NCI-H2196 (cell line): ENCODE measurements around the gene RNF123.

ENCODE experiments used
- DNase-seq: peaks from one replicate; lab custom pipeline; 2025; ENCODE audit not compliant: unreplicated experiment; lab: John Stamatoyannopoulos, UW

The RNF123 gene

DNA sequence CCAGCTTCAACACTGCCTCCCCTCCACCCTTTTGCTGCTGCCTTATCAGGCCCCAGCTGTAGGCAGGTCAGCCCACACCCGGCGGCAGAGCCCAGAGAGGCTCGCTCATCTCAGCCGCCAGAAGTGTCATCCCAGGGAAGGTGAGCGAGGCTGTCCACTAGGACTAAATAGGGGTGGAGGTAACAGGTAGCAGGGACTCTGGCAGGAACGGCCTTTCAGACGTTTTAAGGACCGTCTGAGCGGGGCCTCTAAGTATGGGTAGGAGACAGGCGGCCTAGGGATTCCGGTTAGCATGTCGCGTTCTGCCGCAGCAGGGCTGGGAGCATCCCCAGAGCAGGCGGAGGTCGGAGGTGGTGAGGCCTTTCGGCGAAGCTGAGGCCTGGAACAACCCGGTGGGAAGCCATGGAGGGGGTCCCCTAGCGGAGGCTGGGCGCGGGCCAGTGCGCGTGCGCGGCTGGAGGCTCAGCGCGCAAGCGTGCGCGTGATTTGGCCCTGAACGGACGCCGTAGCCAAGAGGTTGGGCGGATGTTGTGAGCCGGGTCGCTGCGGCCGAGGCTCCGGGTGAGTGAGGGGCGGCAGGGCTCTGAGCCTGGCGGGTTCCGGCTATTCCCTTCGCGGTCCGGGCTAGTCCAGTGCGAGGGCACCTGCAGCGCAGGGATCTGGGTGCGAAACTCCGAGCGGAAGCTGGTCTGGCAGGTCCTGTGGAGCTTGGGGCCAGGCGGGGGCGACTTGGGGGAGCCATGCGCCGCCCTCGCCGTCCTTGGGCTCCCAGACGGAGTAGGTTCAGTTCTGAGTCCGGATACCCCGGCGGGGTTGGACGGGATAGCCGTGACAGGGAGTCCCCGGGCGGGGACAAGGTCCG, at the start of gene RNF123, which contains the start of gene MST1:
Gene RNF123, plus strand, starts transcription at position 512 of the 862 bp plus-strand sequence. CDS start 1,609 bp downstream, outside the sequence.
Gene MST1, minus strand, starts transcription at position 429 of the 862 bp plus-strand sequence. CDS start 783 bp downstream, outside the sequence.
- no peak for DNase-seq

DNA sequence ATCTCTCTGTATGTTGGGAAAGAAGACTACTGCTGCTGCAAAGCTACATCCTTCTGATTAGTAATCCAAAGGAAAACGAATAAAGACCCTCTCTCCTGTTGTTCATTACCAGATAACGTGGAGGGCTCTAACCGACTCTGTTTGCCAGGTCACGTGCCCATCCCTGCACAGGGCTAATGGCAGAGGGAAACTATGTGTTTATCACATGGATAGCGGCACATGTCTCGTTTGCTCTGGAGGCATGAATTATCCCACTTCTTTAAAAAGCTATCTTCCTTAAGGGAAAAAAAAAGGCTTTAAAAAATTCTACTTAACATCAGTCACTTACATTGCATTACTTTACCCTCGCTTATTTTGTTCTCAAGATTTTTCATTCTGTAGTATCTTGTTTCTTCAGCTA, 48.1 kb upstream of the RNF123 start:
- DNase-seq: no peak

DNA sequence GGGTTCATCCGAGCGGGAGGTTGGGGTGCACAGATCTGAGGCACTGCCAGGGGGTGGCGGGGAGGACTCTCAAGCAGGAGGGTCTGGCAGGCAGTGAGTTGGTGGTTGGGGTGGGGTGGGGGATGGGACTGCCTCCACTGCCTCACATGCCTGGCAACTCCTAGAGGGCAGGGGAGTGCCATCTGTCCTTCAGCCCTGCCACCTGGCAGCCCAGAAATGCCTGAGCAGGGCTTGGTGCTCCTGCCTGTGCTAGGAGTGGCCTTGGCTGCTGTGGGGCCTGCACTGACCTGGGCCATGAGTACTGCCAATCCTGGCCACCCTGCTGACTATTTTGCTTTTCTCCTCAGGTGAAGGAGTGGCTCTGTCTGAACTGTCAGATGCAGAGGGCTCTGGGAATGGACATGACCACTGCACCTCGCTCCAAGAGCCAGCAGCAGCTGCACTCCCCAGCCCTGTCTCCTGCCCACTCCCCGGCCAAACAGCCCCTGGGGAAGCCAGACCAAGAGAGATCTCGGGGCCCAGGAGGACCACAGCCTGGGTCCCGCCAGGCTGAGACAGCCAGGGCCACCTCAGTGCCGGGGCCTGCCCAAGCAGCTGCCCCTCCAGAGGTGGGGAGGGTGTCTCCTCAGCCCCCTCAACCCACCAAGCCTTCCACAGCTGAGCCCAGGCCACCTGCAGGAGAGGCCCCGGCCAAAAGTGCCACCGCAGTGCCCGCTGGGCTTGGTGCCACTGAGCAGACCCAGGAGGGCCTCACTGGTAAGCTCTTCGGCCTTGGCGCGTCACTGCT, 47.2 kb upstream of the RNF123 start:
- no peak for DNase-seq

DNA sequence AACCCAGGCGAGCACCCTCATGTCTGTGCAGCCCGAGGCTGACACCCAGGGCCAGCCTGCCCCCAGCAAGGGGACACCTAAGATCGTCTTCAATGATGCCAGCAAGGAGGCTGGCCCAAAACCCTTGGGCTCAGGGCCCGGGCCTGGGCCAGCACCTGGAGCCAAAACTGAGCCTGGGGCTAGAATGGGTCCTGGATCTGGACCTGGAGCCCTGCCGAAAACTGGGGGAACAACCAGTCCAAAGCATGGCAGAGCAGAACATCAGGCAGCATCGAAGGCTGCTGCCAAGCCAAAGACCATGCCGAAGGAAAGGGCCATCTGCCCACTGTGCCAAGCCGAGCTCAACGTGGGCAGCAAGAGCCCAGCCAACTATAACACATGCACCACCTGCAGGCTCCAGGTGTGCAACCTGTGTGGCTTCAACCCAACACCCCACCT, 46.6 kb upstream of the RNF123 start:
- DNase-seq: no peak

DNA sequence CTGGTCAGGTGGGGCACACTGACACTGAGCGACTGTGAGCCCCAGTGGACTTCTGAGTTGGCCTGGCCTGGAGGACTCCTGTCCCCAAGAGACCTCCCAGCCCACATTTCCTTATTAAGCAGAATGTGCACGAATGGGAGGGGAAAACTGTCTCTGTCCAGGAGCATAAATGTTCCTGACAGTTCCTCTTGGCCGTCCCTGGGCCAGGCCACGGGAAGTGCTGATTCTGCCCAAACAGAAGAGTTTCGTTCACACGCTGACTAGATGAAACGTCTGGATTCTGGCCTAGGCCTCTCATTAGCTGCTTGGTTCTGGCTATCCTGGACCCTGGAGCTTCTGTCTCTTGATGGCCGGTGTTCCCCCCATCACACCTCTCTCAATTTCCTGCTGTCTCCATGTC, 44.7 kb upstream of the RNF123 start:
- DNase-seq: no peak

DNA sequence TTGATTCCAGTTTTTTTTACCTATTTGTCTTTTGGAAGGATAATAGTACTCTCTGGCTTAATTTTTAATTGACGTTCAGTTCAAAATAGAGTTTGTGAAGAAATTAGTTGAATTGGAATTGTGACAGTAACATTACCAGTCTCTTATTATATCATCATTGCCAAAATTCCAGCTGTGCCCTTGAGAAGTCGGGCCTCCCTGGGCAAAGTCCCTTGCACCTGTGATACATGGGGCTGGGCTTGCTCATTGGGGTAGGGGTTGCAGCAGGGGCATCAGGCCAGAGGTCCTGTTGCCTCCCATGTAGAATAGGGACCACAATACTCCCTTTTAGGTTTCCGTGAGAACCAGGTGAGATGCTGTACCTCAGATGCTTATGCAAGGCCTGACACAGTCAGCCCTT, 43.1 kb upstream of the RNF123 start:
- DNase-seq: no peak

DNA sequence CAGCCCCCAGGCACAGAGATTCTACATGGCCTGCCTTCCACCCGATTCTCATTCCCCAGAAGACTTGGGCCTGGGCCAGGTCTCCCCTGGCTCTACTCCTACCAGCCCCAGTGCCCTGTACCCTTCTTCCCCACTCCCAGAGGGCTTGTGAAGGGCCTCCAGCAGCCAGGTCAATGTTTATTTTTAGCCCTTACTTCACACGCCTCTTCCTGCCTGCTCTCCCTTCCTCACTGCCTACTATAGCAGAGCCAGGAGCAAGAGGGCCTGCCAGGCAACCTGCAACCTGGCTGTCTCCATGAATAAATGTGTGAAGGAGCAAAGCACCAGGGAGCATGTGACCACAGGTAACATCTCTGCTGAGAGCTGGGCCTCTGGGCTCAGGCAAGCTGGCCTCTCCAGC, 41.6 kb upstream of the RNF123 start:
- no peak for DNase-seq

DNA sequence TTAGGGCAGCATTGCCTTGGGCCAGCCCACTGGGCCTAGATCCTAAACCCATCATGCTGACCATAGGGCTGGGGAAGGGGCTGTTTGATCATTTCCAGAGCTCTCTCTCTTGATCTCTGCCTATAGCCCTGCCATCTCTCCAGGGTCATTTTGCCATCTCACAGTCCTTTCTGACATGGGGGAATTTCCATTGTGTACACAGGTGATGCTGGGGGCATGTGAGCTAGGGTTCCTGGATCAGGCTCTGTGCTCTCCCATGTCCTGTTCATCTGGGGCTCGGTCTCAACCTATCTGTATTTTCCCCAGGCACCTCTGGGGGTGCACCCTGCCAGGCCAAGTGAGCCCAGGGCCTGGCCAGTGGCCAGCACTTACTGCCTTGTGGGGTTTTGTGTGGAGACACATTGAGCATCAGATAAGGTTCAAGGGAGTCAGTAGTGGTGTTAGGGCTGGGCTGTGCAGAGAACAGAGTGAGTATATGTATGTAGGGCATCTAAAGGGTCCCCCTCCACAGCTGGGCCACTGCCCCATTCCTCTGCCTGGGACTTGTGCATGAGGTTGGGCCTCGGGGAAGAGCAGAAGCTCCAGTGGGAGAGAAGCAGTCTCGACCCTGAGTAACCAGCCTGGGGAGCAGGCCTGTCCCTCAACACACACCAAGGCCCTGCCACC, 40.9 kb upstream of the RNF123 start:
- DNase-seq: no peak

DNA sequence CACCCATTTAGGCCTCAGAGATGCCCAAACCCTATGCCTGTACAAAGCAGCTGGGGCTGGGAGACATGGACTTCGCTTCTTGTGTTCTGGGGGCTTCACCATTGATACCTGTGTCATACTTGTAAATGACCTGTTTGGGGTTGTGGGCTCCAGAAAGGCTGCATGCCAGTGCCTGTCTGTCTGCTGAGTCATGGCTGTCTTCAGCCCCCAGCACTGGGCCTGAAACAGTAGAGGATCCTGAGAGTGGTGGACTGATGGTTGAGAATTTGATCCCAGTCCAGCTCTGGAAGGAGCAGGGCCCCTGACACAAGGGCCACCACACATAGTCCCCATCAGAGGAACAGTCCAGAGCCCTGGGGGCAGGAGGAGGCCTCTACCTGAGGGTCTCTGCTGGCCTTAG, 39.8 kb upstream of the RNF123 start:
- no peak for DNase-seq

DNA sequence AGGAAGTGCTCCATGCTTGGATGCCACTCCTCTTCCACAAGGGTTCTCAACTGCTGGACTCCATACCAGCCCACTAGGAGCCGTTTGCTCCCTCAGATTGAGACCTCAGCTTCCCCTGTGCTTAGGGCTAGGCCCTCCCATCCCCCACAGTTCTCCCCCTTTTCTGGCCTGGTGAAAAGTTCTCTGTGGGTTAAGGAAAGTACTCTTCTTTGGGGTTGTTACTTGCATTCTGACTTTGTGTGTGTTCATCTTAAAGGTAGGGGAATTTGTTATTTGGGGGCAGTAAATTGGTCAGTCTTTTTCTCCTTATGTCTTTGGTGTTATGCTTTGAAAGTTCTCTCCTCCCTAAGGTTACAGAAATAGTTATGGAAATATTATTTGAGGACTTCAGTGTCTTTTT, 39.2 kb upstream of the RNF123 start:
- no peak for DNase-seq

DNA sequence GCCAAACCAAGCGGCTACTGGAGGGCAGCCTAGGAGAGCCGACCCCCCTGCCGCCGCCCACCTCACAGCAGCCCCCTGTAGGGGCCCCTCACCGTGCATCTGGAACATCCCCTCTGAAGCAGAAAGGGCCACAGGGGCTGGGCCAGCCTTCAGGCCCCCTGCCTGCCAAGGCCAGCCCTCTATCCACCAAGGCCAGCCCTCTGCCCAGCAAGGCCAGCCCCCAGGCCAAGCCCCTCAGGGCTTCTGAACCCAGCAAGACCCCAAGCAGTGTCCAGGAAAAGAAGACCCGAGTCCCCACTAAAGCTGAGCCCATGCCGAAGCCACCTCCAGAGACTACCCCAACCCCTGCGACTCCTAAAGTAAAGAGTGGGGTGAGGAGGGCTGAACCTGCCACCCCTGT, 38.7 kb upstream of the RNF123 start:
- no peak for DNase-seq

DNA sequence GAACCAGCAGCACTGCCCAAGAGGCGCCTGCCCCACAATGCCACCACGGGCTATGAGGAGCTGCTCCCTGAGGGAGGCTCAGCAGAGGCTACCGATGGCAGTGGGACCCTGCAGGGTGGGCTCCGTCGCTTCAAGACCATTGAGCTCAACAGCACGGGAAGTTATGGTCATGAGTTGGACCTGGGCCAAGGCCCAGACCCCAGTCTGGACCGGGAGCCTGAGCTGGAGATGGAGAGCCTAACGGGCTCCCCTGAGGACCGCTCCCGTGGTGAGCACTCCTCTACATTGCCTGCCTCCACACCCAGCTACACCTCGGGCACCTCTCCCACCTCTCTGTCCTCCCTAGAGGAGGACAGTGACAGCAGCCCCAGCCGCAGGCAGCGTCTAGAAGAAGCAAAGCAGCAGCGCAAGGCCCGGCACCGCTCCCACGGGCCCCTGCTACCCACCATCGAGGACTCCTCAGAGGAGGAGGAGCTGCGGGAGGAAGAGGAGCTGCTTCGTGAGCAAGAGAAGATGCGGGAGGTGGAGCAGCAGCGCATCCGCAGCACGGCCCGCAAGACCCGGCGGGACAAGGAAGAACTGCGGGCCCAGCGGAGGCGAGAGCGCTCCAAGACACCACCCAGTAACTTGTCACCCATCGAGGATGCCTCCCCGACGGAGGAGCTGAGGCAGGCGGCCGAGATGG, 37.0 kb upstream of the RNF123 start:
- DNase-seq: no peak

DNA sequence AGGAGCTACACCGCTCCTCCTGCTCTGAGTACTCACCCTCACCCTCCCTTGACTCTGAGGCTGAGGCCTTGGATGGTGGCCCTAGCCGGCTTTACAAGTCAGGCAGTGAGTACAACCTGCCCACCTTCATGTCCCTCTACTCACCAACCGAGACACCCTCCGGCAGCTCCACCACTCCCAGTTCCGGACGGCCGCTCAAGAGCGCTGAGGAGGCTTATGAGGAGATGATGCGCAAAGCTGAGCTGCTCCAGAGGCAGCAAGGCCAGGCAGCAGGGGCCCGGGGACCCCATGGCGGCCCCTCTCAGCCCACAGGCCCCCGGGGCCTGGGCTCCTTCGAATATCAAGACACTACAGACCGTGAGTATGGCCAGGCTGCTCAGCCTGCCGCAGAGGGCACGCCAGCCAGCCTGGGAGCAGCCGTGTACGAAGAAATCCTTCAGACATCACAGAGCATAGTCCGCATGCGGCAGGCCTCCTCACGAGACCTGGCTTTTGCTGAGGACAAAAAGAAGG, 36.4 kb upstream of the RNF123 start:
- no peak for DNase-seq

DNA sequence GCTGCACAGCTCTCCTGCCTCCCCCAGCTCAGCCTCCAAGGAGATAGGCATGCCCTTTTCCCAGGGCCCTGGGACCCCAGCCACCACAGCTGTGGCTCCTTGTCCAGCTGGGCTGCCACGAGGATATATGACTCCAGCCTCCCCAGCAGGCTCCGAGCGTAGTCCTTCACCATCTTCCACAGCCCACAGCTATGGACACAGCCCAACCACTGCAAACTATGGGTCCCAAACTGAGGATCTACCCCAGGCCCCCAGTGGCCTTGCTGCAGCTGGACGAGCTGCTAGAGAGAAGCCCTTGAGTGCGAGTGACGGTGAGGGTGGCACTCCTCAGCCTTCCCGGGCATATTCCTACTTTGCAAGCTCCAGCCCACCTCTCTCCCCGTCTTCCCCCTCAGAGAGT, 35.7 kb upstream of the RNF123 start:
- DNase-seq: no peak

DNA sequence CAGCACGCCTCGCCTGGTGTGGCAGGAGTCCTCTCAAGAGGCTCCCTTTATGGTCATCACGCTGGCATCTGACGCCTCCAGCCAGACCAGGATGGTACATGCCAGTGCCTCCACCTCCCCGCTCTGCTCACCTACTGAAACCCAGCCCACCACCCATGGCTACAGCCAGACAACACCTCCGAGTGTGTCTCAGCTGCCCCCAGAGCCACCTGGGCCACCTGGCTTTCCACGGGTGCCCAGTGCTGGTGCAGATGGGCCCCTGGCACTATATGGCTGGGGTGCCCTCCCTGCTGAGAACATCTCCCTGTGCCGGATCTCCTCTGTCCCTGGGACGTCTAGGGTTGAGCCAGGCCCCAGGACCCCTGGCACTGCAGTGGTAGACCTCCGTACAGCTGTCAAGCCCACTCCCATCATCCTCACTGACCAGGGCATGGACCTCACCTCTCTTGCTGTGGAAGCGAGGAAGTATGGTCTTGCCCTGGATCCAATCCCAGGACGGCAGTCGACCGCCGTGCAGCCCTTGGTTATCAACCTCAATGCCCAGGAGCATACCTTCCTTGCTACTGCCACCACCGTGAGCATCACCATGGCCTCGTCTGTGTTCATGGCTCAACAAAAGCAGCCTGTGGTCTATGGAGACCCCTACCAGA, 35.1 kb upstream of the RNF123 start:
- DNase-seq: no peak

DNA sequence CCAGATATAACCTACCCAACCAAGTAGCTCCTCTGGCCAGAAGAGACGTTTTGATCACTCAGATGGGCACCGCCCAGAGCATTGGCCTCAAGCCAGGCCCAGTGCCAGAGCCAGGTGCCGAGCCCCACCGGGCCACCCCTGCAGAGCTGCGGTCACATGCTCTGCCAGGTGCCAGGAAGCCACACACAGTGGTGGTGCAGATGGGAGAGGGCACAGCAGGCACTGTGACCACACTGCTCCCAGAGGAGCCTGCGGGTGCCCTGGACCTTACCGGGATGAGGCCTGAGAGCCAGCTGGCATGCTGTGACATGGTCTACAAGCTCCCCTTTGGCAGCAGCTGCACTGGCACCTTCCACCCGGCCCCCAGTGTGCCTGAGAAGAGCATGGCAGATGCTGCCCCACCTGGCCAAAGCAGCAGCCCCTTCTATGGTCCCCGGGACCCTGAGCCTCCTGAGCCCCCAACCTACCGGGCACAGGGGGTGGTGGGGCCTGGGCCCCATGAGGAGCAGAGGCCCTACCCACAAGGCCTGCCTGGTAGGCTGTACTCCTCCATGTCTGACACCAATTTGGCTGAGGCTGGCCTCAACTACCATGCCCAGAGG, 34.3 kb upstream of the RNF123 start:
- DNase-seq: peak; percentile 82

DNA sequence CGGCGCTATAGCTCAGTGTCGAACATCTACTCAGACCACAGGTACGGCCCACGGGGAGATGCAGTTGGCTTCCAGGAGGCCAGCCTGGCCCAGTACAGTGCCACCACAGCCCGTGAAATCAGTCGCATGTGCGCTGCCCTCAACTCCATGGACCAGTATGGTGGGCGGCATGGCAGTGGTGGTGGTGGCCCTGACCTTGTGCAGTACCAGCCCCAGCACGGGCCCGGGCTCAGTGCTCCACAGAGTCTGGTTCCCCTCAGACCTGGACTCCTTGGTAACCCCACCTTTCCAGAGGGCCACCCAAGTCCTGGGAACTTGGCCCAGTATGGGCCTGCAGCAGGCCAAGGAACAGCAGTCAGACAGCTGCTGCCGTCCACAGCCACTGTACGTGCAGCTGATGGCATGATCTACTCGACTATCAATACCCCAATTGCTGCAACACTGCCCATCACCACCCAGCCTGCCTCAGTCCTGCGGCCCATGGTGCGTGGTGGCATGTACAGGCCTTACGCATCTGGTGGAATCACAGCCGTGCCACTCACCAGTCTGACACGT, 33.5 kb upstream of the RNF123 start:
- DNase-seq: no peak

DNA sequence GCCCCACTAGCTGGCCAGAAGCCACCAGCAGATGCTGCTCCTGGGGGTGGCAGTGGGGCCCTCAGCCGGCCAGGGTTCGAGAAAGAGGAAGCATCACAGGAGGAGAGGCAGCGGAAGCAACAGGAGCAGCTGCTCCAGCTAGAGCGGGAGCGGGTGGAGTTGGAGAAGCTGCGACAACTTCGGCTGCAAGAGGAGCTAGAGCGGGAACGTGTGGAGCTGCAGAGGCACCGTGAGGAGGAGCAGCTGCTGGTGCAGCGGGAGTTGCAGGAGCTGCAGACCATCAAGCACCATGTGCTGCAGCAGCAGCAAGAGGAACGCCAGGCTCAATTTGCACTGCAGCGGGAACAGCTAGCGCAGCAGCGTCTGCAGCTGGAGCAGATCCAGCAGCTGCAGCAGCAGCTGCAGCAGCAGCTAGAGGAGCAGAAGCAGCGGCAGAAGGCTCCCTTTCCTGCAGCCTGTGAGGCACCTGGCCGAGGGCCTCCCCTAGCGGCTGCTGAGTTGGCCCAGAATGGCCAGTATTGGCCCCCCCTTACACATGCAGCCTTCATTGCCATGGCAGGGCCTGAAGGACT, 32.7 kb upstream of the RNF123 start:
- no peak for DNase-seq

DNA sequence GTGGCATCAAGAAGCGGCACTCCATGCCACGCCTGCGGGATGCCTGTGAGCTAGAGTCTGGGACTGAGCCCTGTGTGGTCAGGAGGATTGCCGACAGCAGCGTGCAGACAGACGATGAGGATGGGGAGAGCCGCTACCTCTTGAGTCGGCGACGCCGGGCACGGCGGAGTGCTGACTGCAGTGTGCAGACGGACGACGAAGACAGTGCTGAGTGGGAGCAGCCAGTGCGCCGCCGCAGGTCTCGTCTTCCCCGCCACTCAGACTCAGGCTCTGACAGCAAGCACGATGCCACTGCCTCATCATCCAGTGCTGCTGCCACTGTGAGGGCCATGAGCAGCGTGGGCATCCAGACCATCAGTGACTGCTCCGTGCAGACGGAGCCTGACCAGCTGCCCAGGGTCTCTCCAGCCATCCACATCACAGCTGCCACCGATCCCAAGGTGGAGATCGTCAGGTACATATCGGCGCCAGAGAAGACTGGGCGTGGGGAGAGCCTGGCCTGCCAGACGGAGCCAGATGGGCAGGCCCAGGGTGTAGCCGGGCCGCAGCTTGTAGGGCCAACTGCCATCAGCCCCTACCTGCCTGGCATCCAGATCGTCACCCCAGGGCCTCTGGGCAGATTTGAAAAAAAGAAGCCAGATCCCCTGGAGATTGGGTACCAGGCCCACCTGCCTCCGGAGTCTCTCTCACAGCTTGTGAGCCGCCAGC, 32.0 kb upstream of the RNF123 start:
- DNase-seq: no peak
